H1 (cell line): ENCODE data around the gene GNG7. TPM values are rescaled to one million over a fixed set of nuclear protein-coding genes. Genes with fewer than 3 reads are reported as not detected.

Source experiments
- CTCF ChIA-PET: fragments of 300-600 bp; sonication (Branson Sonifier 250); formaldehyde crosslinking; loops from one replicate; lab custom pipeline; 2021; ENCODE audit not compliant: partially characterized antibody; lab: Charles Lee
- POLR2A ChIA-PET: fragments of 300-600 bp; sonication (Branson Sonifier 250); formaldehyde crosslinking; loops from one replicate; lab custom pipeline; 2021; ENCODE audit warnings: inconsistent platforms; ENCODE audit not compliant: partially characterized antibody; lab: Charles Lee
- DNase-seq, 2 experiments: peaks; one replicate each; pipeline versions ENCODE4 v3.0.0 to v3.0.0-alpha.2; 2010 to 2022; ENCODE audit warnings: low spot score in 2 of 2, low read depth in 1 of 2, mixed read lengths in 1 of 2
- FAIRE-seq: peaks from 2 replicates; lab custom pipeline; 2011; peaks lifted over from hg19 to GRCh38; lab: Jason Lieb, UNC
- H2AFZ ChIP-seq: 2 replicates; pipeline ENCODE4 v1.8.1; 2012; ENCODE audit warnings: low read length, inconsistent platforms
- H2AK5ac ChIP-seq: 2 replicates; pipeline ENCODE4 v1.6.1; 2013; ENCODE audit warnings: low read depth, low read length
- H2BK120ac ChIP-seq: replicated peaks from 2 replicates; pipeline ENCODE3; 2013; ENCODE audit warnings: low read depth, low read length, inconsistent platforms
- H2BK12ac ChIP-seq: 2 replicates; pipeline ENCODE4 v1.6.1; 2013; ENCODE audit warnings: low read depth, low read length
- H2BK15ac ChIP-seq: 2 replicates; pipeline ENCODE4 v1.6.1; 2013; ENCODE audit warnings: low read length
- H2BK20ac ChIP-seq: 2 replicates; pipeline ENCODE4 v1.6.1; 2013; ENCODE audit warnings: low read length
- H2BK5ac ChIP-seq: 2 replicates; pipeline ENCODE4 v1.6.1; 2013; ENCODE audit warnings: low read depth, low read length
- H3K14ac ChIP-seq: 2 replicates; pipeline ENCODE4 v1.6.1; 2013; ENCODE audit warnings: inconsistent platforms; ENCODE audit not compliant: insufficient read length
- H3K18ac ChIP-seq: 2 replicates; pipeline ENCODE4 v1.6.1; 2013; ENCODE audit warnings: low read length; ENCODE audit errors: extremely low read depth
- H3K23ac ChIP-seq: 2 replicates; pipeline ENCODE4 v1.6.1; 2013; ENCODE audit warnings: inconsistent platforms; ENCODE audit not compliant: insufficient read length
- H3K23me2 ChIP-seq: 2 replicates; pipeline ENCODE4 v1.6.1; 2013; ENCODE audit warnings: low read depth, low read length
- H3K27ac ChIP-seq: 2 replicates; pipeline ENCODE4 v1.6.1; 2011; ENCODE audit warnings: low read depth, low read length, inconsistent platforms
- H3K27me3 ChIP-seq, 4 experiments: replicated peaks in 1 of 4; 1 replicate in 1 of 4; 2 replicates in 3 of 4; pipeline versions ENCODE4 v1.6.1 to v1.8.1; 2011 to 2013; ENCODE audit warnings: low read length in 3 of 4, mild to moderate bottlenecking in 3 of 4, inconsistent platforms in 2 of 4, mixed read lengths in 2 of 4, moderate library complexity in 1 of 4; ENCODE audit not compliant: control insufficient read depth in 3 of 4, insufficient read depth in 3 of 4; ENCODE audit errors: extremely low read depth in 1 of 4
- H3K36me3 ChIP-seq, 4 experiments: 2 replicates each; pipeline versions ENCODE4 v1.6.1 to v1.8.1; 2011 to 2013; ENCODE audit warnings: mild to moderate bottlenecking in 4 of 4, low read length in 3 of 4, moderate library complexity in 2 of 4, control low read depth in 1 of 4, inconsistent platforms in 1 of 4; ENCODE audit not compliant: insufficient read depth in 4 of 4, control insufficient read depth in 2 of 4
- H3K4ac ChIP-seq: replicated peaks from 2 replicates; pipeline ENCODE3; 2013; ENCODE audit warnings: low read length, low read depth, mixed read lengths, inconsistent platforms; ENCODE audit not compliant: insufficient read length
- H3K4me1 ChIP-seq, 4 experiments: replicated peaks in 1 of 4; 1 replicate in 1 of 4; 2 replicates in 3 of 4; pipeline versions ENCODE4 v1.6.1 to v1.8.1; 2011 to 2013; ENCODE audit warnings: low read length in 3 of 4, inconsistent platforms in 2 of 4, mixed read lengths in 1 of 4; ENCODE audit not compliant: insufficient read depth in 4 of 4, control insufficient read depth in 3 of 4
- H3K4me2 ChIP-seq, 2 experiments: 2 replicates each; pipeline versions ENCODE4 v1.6.1 to v1.8.1; 2011 to 2013; ENCODE audit warnings: low read depth in 2 of 2, low read length in 2 of 2, control low read depth in 1 of 2, inconsistent platforms in 1 of 2, mild to moderate bottlenecking in 1 of 2; ENCODE audit not compliant: insufficient read depth in 1 of 2
- H3K4me3 ChIP-seq, 4 experiments: fragments of 200-600, 300-600 bp in 1 of 4; sonication (generic), shearing (Covaris generic), sonication (Bioruptor Twin) in 1 of 4; 2 replicates each; pipeline versions ENCODE4 v1.5.1 to v1.8.1; 2011 to 2016; ENCODE audit warnings: low read length in 4 of 4, low read depth in 3 of 4, control low read depth in 2 of 4, inconsistent platforms in 2 of 4, mild to moderate bottlenecking in 2 of 4, mixed read lengths in 1 of 4, moderate library complexity in 1 of 4; ENCODE audit not compliant: insufficient read depth in 2 of 4; ENCODE audit errors: extremely low read depth in 1 of 4
- H3K56ac ChIP-seq: replicated peaks from 2 replicates; pipeline ENCODE3; 2013; ENCODE audit warnings: low read depth, mild to moderate bottlenecking, mixed read lengths, low read length, inconsistent platforms; ENCODE audit not compliant: insufficient read length
- H3K79me1 ChIP-seq: 2 replicates; pipeline ENCODE4 v1.6.1; 2013; ENCODE audit warnings: low read depth, low read length, control low read depth
- H3K79me2 ChIP-seq, 2 experiments: 2 replicates each; pipeline versions ENCODE4 v1.6.1 to v1.8.1; 2012 to 2013; ENCODE audit warnings: low read length in 2 of 2, mild to moderate bottlenecking in 2 of 2, inconsistent platforms in 1 of 2; ENCODE audit not compliant: insufficient read depth in 2 of 2, control insufficient read depth in 1 of 2
- H3K9ac ChIP-seq, 4 experiments: replicated peaks in 1 of 4; 1 replicate in 1 of 4; 2 replicates in 3 of 4; pipeline versions ENCODE4 v1.6.1 to v1.8.1; 2011 to 2013; ENCODE audit warnings: low read depth in 3 of 4, low read length in 3 of 4, control low read depth in 2 of 4, mild to moderate bottlenecking in 2 of 4, moderate library complexity in 2 of 4, inconsistent platforms in 1 of 4; ENCODE audit errors: extremely low read depth in 1 of 4
- H3K9me3 ChIP-seq, 2 experiments: 2 replicates each; pipeline versions ENCODE4 v1.6.1 to v1.8.1; 2012 to 2013; ENCODE audit warnings: mild to moderate bottlenecking in 2 of 2, moderate library complexity in 2 of 2, control low read depth in 1 of 2, inconsistent platforms in 1 of 2, low read depth in 1 of 2, low read length in 1 of 2, mixed read lengths in 1 of 2; ENCODE audit not compliant: insufficient read depth in 2 of 2
- H4K20me1 ChIP-seq, 2 experiments: replicated peaks in 1 of 2; 2 replicates each; pipeline versions ENCODE3 to v1.8.1; 2011 to 2013; ENCODE audit warnings: inconsistent platforms in 2 of 2, low read length in 2 of 2, mild to moderate bottlenecking in 1 of 2; ENCODE audit not compliant: insufficient read depth in 2 of 2, control insufficient read depth in 1 of 2
- H4K5ac ChIP-seq: 2 replicates; pipeline ENCODE4 v1.6.1; 2013; ENCODE audit warnings: low read length, low read depth, mixed read lengths, inconsistent platforms; ENCODE audit not compliant: insufficient read length
- H4K8ac ChIP-seq: 2 replicates; pipeline ENCODE4 v1.8.0; 2013; ENCODE audit warnings: mild to moderate bottlenecking, moderate library complexity, low read length, inconsistent platforms; ENCODE audit not compliant: insufficient read depth; ENCODE audit errors: extremely low read depth
- H4K91ac ChIP-seq: replicated peaks from 2 replicates; pipeline ENCODE3; 2013; ENCODE audit warnings: low read length, mixed read lengths, inconsistent platforms; ENCODE audit not compliant: insufficient read length
- BACH1 ChIP-seq: IDR thresholded peaks from 2 replicates; pipeline ENCODE4 v1.6.1; 2012; ENCODE audit warnings: low read length, improper control_type of control experiment
- CHD1 ChIP-seq: IDR thresholded peaks from 2 replicates; pipeline ENCODE4 v1.6.1; 2012; ENCODE audit warnings: low read depth, low read length, improper control_type of control experiment
- KDM1A ChIP-seq: fragments of 200-600, 300-600 bp; sonication (generic); IDR thresholded peaks from 2 replicates; pipeline ENCODE4 v1.7.1; 2016; ENCODE audit warnings: mild to moderate bottlenecking, low read length, borderline replicate concordance
- MAX ChIP-seq: IDR thresholded peaks from 2 replicates; pipeline ENCODE4 v1.6.1; 2012; ENCODE audit warnings: inconsistent platforms
- POLR2AphosphoS5 ChIP-seq: IDR thresholded peaks from 2 replicates; pipeline ENCODE4 v1.6.1; 2011; ENCODE audit warnings: low read depth, low read length
- RNF2 ChIP-seq: fragments of 200-900, 300-1000 bp; sonication (generic); IDR thresholded peaks from 2 replicates; pipeline ENCODE4 v1.7.1; 2016; ENCODE audit warnings: borderline replicate concordance, low read depth, mild to moderate bottlenecking, antibody characterized with exemption, low read length; ENCODE audit not compliant: poor library complexity, severe bottlenecking; ENCODE audit errors: missing control alignments
- SIN3A ChIP-seq, 2 experiments: IDR thresholded peaks in 1 of 2; conservative IDR thresholded peaks in 1 of 2; 2 replicates each; pipeline ENCODE4 v1.6.1; 2011 to 2012; ENCODE audit warnings: low read length in 2 of 2, improper control_type of control experiment in 1 of 2, low read depth in 1 of 2, mild to moderate bottlenecking in 1 of 2
- SUZ12 ChIP-seq: fragments of 200-600 bp; sonication (generic); IDR thresholded peaks from 2 replicates; pipeline ENCODE4 v1.6.1; 2012; ENCODE audit warnings: mild to moderate bottlenecking, inconsistent platforms, low read length, moderate library complexity, mixed read lengths
- TEAD4 ChIP-seq: IDR thresholded peaks from 2 replicates; pipeline ENCODE4 v1.6.1; 2012; ENCODE audit warnings: low read depth, low read length, inconsistent platforms, mixed read lengths
- WGBS, 2 experiments: shearing (Covaris generic) in 1 of 2; methylation state at CpG; one replicate each; pipeline versions ENCODE4 v1.1.6 to v1.1.7; 2013 to 2015; ENCODE audit warnings: low lambda C conversion rate in 2 of 2, mixed read lengths in 2 of 2, inconsistent platforms in 1 of 2, low coverage in 1 of 2, missing lambda C conversion rate in 1 of 2; ENCODE audit not compliant: insufficient replicate concordance in 2 of 2, insufficient coverage in 1 of 2, insufficient read length in 1 of 2; ENCODE audit errors: extremely low coverage in 1 of 2, missing lambda C conversion rate in 1 of 2; 5-methylcytosine and 5-hydroxymethylcytosine counted together
- polyA plus RNA-seq, 7 experiments: library from polyadenylated mRNA; depleted of rRNA in 3 of 7; stranded (reverse) in 5 of 7; unstranded in 2 of 7; fragments of >200 nt in 5 of 7; fragments of 200-250 nt in 2 of 7; gene quantifications; 1 replicate in 5 of 7; 2 replicates in 1 of 7; 4 replicates in 1 of 7; pipeline versions ENCODE4 v1.2.1 to v1.2.3, GENCODE V29; 2011 to 2013; ENCODE audit warnings: missing spikeins in 2 of 7, mixed read lengths in 2 of 7
- total RNA-seq: library from RNA; stranded (reverse); fragmentation: NEBNext Ultra II Directional; extraction: Animal tissue kit (Norgen Biotek cat#: 25700); gene quantifications from 2 replicates; pipeline ENCODE4 v1.2.1, GENCODE V29; 2021

GNG7 gene
- total and polyA plus RNA-seq, 2 of the 8 experiments (the other 6 are each of a cell fraction or from before 2014, with no cell fraction given), result 2.8 to 7.8 TPM

GRCh38 chr19:2716722-2717637 lies 14.5 kb upstream of the GNG7 start:
- H4K91ac ChIP-seq, result no peak overlapping the region
- H3K56ac ChIP-seq, result no peak overlapping the region
- CTCF ChIA-PET, result interaction anchor here (0.6 to 1.7 kb wide), 5 partner anchors 15 to 126 kb away, joined by 3 to 6 read pairs (median 4); partner anchors contain the start of gene GNG7
- TF ChIP-seq CHD1 (no peak), SIN3A (conservative IDR thresholded peaks at IDR 0.05 in 1 of 2, IDR thresholded peaks at IDR 0.05 in 1 of 2; ENCODE audit: low read depth in 1 of 2, low read length in 2 of 2) (no peak), RNF2 (no peak), KDM1A (no peak), MAX (no peak), BACH1 (no peak), POLR2AphosphoS5 (no peak), SUZ12 (no peak), TEAD4 (no peak)

More at GRCh38 chr19:2716722-2717637, 14.5 kb upstream of the GNG7 start:
- Histone ChIP-seq H3K23me2 (peaks cover 19% of the 10 kb centered on the region; the same call in 1 of the 2 replicates), H2BK15ac (no peak overlapping the region), H2BK12ac (no peak overlapping the region), H3K9ac (no peak overlapping the region), H2BK20ac (no peak overlapping the region), H3K79me1 (no peaks in the 10 kb centered on the region), H2AK5ac (no peak overlapping the region), H4K5ac (no peak overlapping the region), H3K27ac (no peak overlapping the region), H2AFZ (no peak overlapping the region), H3K4me1 (peaks cover 0 to 10% (median 6%) of the 10 kb centered on the region in 4 experiments; a peak in 6 of 7 replicates), H3K9me3 (peaks cover 9 to 17% of the 10 kb centered on the region in 2 experiments; a peak in 3 of 4 replicates), H3K36me3 (peaks cover 0 to 17% (median 0%) of the 10 kb centered on the region in 4 experiments; a peak in 1 of 8 replicates), H3K4ac (no peak overlapping the region), H3K79me2 (no peaks in the 10 kb centered on the region), H2BK5ac (peak overlapping the region; percentile 52; the same call in 1 of the 2 replicates), H3K18ac (no peak overlapping the region), H3K4me3 (no peak overlapping the region), H2BK120ac (no peak overlapping the region), H3K4me2 (no peak overlapping the region), H3K14ac (no peak overlapping the region), H4K8ac (no peak overlapping the region), H3K23ac (no peak overlapping the region), H3K27me3 (peaks cover 0 to 1% (median under 1%) of the 10 kb centered on the region in 4 experiments; a peak in 3 of 7 replicates), H4K20me1 (peaks cover 0 to 4% of the 10 kb centered on the region in 2 experiments)
- 93% methylated on average over 16 of the region's 51 CpGs; no CpG with 5 or more reads in 1 of the 2 experiments for WGBS, 2 experiments
- POLR2A ChIA-PET, result interaction anchor here (0.6 to 2.3 kb wide), 5 partner anchors 11 to 55 kb away, joined by 3 to 8 read pairs (median 4); partner anchors contain the start of gene GNG7
- DNase-seq (no peak), FAIRE-seq (no peak)
